ENCODE results near the gene FREY1.
A peak's percentile ranks its signal among the peaks of the same experiment; 100 is the strongest.

Gene FREY1

GRCh38 chr11:45860764-45861510, 46.1 kb downstream of the FREY1 start:
- DNase-seq, result no peak

GRCh38 chr11:45860348-45860747, 46.7 kb downstream of the FREY1 start:
- DNase-seq, result no peak

- peak; percentile 68 for DNase-seq
Observed at GRCh38 chr11:45859661-45860140, 47.4 kb downstream of the FREY1 start.

GRCh38 chr11:45858751-45859398, 48.2 kb downstream of the FREY1 start:
- DNase-seq, result no peak

GRCh38 chr11:45857961-45858474, 49.1 kb downstream of the FREY1 start:
- no peak for DNase-seq

Measured in DMS 273 treated with DMSO at 0.1 percent for 48 hours (cell line).